HepG2 (cell line): ENCODE results near the gene CELSR2. TPM values are rescaled to one million over a fixed set of nuclear protein-coding genes. Genes with fewer than 3 reads are reported as not detected.

Experiments used
- CCDC6 ChIP-seq: sonication (generic); formaldehyde crosslinking; IDR thresholded peaks from 2 replicates; pipeline ENCODE4 v1.8.1; 2022; ENCODE audit warnings: mild to moderate bottlenecking, missing genetic modification reagents, moderate library complexity
- DPF2 ChIP-seq: sonication (generic); formaldehyde crosslinking; IDR thresholded peaks from 2 replicates; pipeline ENCODE4 v1.4.0; 2020; ENCODE audit warnings: mild to moderate bottlenecking, low read depth, missing genetic modification reagents, borderline replicate concordance
- FOSL2 ChIP-seq: sonication (generic); formaldehyde crosslinking; IDR thresholded peaks from 2 replicates; pipeline ENCODE4 v1.4.0; 2020; ENCODE audit warnings: missing genetic modification reagents
- FOXA1 ChIP-seq, 2 experiments: fragments of 450-650 bp in 1 of 2; sonication (generic) in 1 of 2; formaldehyde crosslinking in 1 of 2; IDR thresholded peaks; 2 replicates each; pipeline versions ENCODE4 v1.4.0 to v1.6.1; 2016 to 2020; ENCODE audit warnings: missing genetic modification reagents in 1 of 2
- ISL2 ChIP-seq: sonication (generic); formaldehyde crosslinking; IDR thresholded peaks from 2 replicates; pipeline ENCODE4 v1.5.0; 2020; ENCODE audit warnings: missing genetic modification reagents
- MTA3 ChIP-seq: sonication (generic); formaldehyde crosslinking; IDR thresholded peaks from 2 replicates; pipeline ENCODE4 v1.4.0; 2020; ENCODE audit warnings: missing genetic modification reagents
- RNF2 ChIP-seq: fragments of 450-650 bp; conservative IDR thresholded peaks from 2 replicates; pipeline ENCODE4 v1.6.1; 2016; ENCODE audit warnings: low read depth
- TCF7 ChIP-seq: sonication (generic); IDR thresholded peaks from 2 replicates; pipeline ENCODE4 v1.6.1; 2016; ENCODE audit warnings: antibody characterized with exemption, low read depth
- ZFP36L2 ChIP-seq: sonication (generic); formaldehyde crosslinking; IDR thresholded peaks from 2 replicates; pipeline ENCODE4 v1.4.0; 2020; ENCODE audit warnings: missing genetic modification reagents
- ZFP37 ChIP-seq: sonication (generic); formaldehyde crosslinking; IDR thresholded peaks from 2 replicates; pipeline ENCODE4 v1.4.0; 2020; ENCODE audit warnings: missing genetic modification reagents, borderline replicate concordance
- ZNF230 ChIP-seq: sonication (generic); formaldehyde crosslinking; IDR thresholded peaks from 2 replicates; pipeline ENCODE4 v1.4.0; 2020; ENCODE audit warnings: mild to moderate bottlenecking, missing genetic modification reagents
- ZNF546 ChIP-seq: sonication (generic); formaldehyde crosslinking; conservative IDR thresholded peaks from 2 replicates; pipeline ENCODE4 v1.8.1; 2023; ENCODE audit warnings: mild to moderate bottlenecking, missing genetic modification reagents
- polyA plus RNA-seq, 8 experiments: library from polyadenylated mRNA; depleted of rRNA in 3 of 8; stranded (reverse) in 7 of 8; unstranded in 1 of 8; fragments of >200 nt; fragmentation: Illumina TruSeq in 4 of 8; extraction: Trizol in 4 of 8; gene quantifications; 2 replicates each; pipeline versions ENCODE4 v1.2.1 to v1.2.3, GENCODE V29; 2011 to 2016; ENCODE audit warnings: low read depth in 4 of 8, missing spikeins in 1 of 8, mixed read lengths in 1 of 8; ENCODE audit not compliant: insufficient read depth in 1 of 8
- total RNA-seq, 5 experiments: library from RNA; depleted of rRNA; stranded (reverse); fragments of >200 nt; fragmentation: Illumina TruSeq; extraction: Trizol; gene quantifications; 2 replicates each; pipeline ENCODE4 v1.2.3, GENCODE V29; 2016; ENCODE audit warnings: low read depth in 1 of 5
- TF ChIP-seq, protein P1 (sequence below): sonication (generic); formaldehyde crosslinking; IDR thresholded peaks from 2 replicates; pipeline ENCODE4 v1.9.0; 2021; ENCODE audit warnings: mild to moderate bottlenecking, missing genetic modification reagents
- TF ChIP-seq, protein P2 (sequence below): sonication (generic); formaldehyde crosslinking; conservative IDR thresholded peaks from 2 replicates; pipeline ENCODE4 v1.4.0; 2020; ENCODE audit warnings: missing genetic modification reagents
- TF ChIP-seq, protein P3 (sequence below): IDR thresholded peaks from 2 replicates; pipeline ENCODE4 v1.6.1; 2012; ENCODE audit warnings: low read depth, low read length, improper control_type of control experiment
- TF ChIP-seq, protein P4 (sequence below): sonication (generic); formaldehyde crosslinking; IDR thresholded peaks from 2 replicates; pipeline ENCODE4 v1.4.0; 2020; ENCODE audit warnings: missing genetic modification reagents
- TF ChIP-seq, protein P5 (sequence below): sonication (generic); formaldehyde crosslinking; IDR thresholded peaks from 2 replicates; pipeline ENCODE4 v1.4.0; 2020; ENCODE audit warnings: missing genetic modification reagents

CELSR2 gene
- total and polyA plus RNA-seq, 2 of the 13 experiments (the other 11 are each of a cell fraction or from before 2014, with no cell fraction given), result 4.0 to 6.6 TPM

DNA sequence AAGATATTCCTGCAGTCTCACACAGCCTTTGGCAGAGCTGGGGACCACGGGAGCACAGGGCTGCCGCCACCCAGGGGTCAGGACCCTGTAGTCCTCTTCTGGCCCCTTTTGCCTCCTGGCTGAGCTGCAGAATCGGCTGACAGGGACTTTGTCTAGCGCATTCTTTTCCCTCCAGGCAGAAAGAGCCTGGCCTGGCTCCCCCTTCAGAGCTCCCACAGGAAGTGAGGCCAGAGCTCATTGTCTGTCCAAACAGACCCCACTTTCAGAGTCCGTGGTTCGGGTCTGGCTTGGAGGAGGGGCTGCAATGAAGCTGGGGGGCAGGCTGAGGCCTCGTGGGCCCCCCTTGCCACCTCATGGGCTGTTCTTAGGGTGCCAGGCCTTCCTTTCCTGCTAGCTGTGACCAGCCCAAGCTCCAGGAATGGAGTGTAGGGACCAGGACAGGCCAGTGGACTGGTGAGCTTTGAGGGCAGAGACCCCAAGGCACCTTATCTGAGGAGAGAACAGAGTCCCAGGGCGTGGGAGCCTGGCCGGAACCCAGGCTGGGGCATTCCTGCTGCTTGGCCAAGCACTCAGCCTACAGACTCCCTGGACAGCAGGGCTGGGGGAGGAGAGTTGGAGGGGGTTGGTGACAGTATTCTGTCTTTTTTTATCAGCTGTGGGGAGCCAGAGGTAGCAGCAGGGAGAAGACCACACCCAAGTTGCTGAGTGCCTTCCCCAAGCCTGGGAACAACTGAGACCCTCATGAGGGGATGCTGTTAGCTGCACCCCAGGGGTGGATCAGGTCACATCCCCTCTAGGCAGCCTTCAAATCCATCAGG, 4.7 kb downstream of the CELSR2 start (continued):
- TF ChIP-seq, protein P1, sequence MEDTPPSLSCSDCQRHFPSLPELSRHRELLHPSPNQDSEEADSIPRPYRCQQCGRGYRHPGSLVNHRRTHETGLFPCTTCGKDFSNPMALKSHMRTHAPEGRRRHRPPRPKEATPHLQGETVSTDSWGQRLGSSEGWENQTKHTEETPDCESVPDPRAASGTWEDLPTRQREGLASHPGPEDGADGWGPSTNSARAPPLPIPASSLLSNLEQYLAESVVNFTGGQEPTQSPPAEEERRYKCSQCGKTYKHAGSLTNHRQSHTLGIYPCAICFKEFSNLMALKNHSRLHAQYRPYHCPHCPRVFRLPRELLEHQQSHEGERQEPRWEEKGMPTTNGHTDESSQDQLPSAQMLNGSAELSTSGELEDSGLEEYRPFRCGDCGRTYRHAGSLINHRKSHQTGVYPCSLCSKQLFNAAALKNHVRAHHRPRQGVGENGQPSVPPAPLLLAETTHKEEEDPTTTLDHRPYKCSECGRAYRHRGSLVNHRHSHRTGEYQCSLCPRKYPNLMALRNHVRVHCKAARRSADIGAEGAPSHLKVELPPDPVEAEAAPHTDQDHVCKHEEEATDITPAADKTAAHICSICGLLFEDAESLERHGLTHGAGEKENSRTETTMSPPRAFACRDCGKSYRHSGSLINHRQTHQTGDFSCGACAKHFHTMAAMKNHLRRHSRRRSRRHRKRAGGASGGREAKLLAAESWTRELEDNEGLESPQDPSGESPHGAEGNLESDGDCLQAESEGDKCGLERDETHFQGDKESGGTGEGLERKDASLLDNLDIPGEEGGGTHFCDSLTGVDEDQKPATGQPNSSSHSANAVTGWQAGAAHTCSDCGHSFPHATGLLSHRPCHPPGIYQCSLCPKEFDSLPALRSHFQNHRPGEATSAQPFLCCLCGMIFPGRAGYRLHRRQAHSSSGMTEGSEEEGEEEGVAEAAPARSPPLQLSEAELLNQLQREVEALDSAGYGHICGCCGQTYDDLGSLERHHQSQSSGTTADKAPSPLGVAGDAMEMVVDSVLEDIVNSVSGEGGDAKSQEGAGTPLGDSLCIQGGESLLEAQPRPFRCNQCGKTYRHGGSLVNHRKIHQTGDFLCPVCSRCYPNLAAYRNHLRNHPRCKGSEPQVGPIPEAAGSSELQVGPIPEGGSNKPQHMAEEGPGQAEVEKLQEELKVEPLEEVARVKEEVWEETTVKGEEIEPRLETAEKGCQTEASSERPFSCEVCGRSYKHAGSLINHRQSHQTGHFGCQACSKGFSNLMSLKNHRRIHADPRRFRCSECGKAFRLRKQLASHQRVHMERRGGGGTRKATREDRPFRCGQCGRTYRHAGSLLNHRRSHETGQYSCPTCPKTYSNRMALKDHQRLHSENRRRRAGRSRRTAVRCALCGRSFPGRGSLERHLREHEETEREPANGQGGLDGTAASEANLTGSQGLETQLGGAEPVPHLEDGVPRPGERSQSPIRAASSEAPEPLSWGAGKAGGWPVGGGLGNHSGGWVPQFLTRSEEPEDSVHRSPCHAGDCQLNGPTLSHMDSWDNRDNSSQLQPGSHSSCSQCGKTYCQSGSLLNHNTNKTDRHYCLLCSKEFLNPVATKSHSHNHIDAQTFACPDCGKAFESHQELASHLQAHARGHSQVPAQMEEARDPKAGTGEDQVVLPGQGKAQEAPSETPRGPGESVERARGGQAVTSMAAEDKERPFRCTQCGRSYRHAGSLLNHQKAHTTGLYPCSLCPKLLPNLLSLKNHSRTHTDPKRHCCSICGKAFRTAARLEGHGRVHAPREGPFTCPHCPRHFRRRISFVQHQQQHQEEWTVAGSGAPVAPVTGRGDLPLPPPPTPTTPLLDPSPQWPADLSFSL (CRISPR knock-in tag), result no peak
- TF ChIP-seq, protein P2, sequence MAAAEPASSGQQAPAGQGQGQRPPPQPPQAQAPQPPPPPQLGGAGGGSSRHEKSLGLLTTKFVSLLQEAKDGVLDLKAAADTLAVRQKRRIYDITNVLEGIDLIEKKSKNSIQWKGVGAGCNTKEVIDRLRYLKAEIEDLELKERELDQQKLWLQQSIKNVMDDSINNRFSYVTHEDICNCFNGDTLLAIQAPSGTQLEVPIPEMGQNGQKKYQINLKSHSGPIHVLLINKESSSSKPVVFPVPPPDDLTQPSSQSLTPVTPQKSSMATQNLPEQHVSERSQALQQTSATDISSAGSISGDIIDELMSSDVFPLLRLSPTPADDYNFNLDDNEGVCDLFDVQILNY (CRISPR knock-in tag), result no peak
- no peak for TF ChIP-seq ZFP37 (CRISPR knock-in tag)
- TF ChIP-seq FOSL2, result no peak
- TF ChIP-seq ISL2 (CRISPR knock-in tag), result no peak
- no peak for TF ChIP-seq CCDC6 (CRISPR knock-in tag)
- TF ChIP-seq ZFP36L2, result no peak
- TF ChIP-seq, protein P3, sequence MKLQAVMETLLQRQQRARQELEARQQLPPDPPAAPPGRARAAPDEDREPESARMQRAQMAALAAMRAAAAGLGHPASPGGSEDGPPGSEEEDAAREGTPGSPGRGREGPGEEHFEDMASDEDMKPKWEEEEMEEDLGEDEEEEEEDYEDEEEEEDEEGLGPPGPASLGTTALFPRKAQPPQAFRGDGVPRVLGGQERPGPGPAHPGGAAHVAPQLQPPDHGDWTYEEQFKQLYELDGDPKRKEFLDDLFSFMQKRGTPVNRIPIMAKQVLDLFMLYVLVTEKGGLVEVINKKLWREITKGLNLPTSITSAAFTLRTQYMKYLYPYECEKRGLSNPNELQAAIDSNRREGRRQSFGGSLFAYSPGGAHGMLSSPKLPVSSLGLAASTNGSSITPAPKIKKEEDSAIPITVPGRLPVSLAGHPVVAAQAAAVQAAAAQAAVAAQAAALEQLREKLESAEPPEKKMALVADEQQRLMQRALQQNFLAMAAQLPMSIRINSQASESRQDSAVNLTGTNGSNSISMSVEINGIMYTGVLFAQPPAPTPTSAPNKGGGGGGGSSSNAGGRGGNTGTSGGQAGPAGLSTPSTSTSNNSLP, result no peak
- TF ChIP-seq RNF2, result no peak
- TF ChIP-seq ZNF546 (CRISPR knock-in tag), result no peak
- TF ChIP-seq ZNF230, result no peak
- TF ChIP-seq TCF7, result no peak
- TF ChIP-seq, protein P4, sequence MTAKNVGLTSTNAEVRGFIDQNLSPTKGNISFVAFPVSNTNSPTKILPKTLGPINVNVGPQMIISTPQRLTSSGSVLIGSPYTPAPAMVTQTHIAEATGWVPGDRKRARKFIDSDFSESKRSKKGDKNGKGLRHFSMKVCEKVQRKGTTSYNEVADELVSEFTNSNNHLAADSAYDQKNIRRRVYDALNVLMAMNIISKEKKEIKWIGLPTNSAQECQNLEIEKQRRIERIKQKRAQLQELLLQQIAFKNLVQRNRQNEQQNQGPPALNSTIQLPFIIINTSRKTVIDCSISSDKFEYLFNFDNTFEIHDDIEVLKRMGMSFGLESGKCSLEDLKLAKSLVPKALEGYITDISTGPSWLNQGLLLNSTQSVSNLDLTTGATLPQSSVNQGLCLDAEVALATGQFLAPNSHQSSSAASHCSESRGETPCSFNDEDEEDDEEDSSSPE, result peak; percentile 48; the same call in 1 of the 2 replicates
- TF ChIP-seq, protein P5, sequence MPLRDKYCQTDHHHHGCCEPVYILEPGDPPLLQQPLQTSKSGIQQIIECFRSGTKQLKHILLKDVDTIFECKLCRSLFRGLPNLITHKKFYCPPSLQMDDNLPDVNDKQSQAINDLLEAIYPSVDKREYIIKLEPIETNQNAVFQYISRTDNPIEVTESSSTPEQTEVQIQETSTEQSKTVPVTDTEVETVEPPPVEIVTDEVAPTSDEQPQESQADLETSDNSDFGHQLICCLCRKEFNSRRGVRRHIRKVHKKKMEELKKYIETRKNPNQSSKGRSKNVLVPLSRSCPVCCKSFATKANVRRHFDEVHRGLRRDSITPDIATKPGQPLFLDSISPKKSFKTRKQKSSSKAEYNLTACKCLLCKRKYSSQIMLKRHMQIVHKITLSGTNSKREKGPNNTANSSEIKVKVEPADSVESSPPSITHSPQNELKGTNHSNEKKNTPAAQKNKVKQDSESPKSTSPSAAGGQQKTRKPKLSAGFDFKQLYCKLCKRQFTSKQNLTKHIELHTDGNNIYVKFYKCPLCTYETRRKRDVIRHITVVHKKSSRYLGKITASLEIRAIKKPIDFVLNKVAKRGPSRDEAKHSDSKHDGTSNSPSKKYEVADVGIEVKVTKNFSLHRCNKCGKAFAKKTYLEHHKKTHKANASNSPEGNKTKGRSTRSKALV, result no peak
- no peak for TF ChIP-seq MTA3 (CRISPR knock-in tag)
- TF ChIP-seq DPF2 (CRISPR knock-in tag), result no peak
- TF ChIP-seq FOXA1 (IDR thresholded peaks at IDR 0.05), result no peak
- TF ChIP-seq FOXA1 (CRISPR knock-in tag; IDR thresholded peaks at IDR 0.05), result no peak
